SU-DHL-6 (cell line): ENCODE results near the gene SPRR1A.

Source experiments
- EZH2phosphoT487 ChIP-seq: fragments of 200-600 bp; sonication (generic), shearing (Covaris generic); conservative IDR thresholded peaks from 2 replicates; pipeline ENCODE4 v1.6.1; 2018; ENCODE audit warnings: mild to moderate bottlenecking, antibody characterized with exemption, low read length, moderate library complexity, mixed read lengths
- TF ChIP-seq, protein P1 (sequence below): fragments of 200-600 bp; sonication (generic); IDR thresholded peaks from one replicate; pipeline ENCODE4 v1.5.1; 2017; ENCODE audit warnings: antibody characterized with exemption, mild to moderate bottlenecking, low read length, moderate library complexity; ENCODE audit not compliant: insufficient read depth, poor library complexity, severe bottlenecking

- TF ChIP-seq, protein P1, sequence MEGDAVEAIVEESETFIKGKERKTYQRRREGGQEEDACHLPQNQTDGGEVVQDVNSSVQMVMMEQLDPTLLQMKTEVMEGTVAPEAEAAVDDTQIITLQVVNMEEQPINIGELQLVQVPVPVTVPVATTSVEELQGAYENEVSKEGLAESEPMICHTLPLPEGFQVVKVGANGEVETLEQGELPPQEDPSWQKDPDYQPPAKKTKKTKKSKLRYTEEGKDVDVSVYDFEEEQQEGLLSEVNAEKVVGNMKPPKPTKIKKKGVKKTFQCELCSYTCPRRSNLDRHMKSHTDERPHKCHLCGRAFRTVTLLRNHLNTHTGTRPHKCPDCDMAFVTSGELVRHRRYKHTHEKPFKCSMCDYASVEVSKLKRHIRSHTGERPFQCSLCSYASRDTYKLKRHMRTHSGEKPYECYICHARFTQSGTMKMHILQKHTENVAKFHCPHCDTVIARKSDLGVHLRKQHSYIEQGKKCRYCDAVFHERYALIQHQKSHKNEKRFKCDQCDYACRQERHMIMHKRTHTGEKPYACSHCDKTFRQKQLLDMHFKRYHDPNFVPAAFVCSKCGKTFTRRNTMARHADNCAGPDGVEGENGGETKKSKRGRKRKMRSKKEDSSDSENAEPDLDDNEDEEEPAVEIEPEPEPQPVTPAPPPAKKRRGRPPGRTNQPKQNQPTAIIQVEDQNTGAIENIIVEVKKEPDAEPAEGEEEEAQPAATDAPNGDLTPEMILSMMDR = no peak
- TF ChIP-seq EZH2phosphoT487 = no peak
Observed at GRCh38 chr1:152959273-152959672, 24.6 kb upstream of the SPRR1A start.
